HFF-Myc (cell line): ENCODE data around the gene APBA2.
A peak's percentile ranks its signal among the peaks of the same experiment; 100 is the strongest.

ENCODE experiments used
- DNase-seq: peaks from one replicate; pipeline ENCODE4 v3.0.0-alpha.2; 2011; ENCODE audit warnings: low read depth; ENCODE audit errors: extremely low read depth
- H3K4me3 ChIP-seq: replicated peaks from 2 replicates; pipeline ENCODE4 v1.5.1; 2011; ENCODE audit warnings: low read depth, mild to moderate bottlenecking, control low read depth, low read length
- CTCF ChIP-seq: IDR thresholded peaks from 2 replicates; pipeline ENCODE4 v1.5.1; 2012; ENCODE audit warnings: mild to moderate bottlenecking, low read depth, low read length, control low read depth; ENCODE audit errors: missing control alignments

APBA2 gene

GRCh38 chr15:28980709-28981350 lies 95.1 kb downstream of the APBA2 start:
- DNase-seq = no peak
- no peak overlapping the region for H3K4me3 ChIP-seq
- TF ChIP-seq CTCF = no peak

- no peak for TF ChIP-seq CTCF
- no peak for DNase-seq
- no peak overlapping the region for H3K4me3 ChIP-seq
Measured at GRCh38 chr15:28981351-28981720, 95.6 kb downstream of the APBA2 start.

GRCh38 chr15:28981921-28982320 lies 96.1 kb downstream of the APBA2 start:
- DNase-seq = no peak
- H3K4me3 ChIP-seq = no peak overlapping the region
- TF ChIP-seq CTCF = no peak

GRCh38 chr15:28982886-28983285 lies 97.1 kb downstream of the APBA2 start:
- no peak for DNase-seq
- no peak for TF ChIP-seq CTCF
- H3K4me3 ChIP-seq = no peak overlapping the region

- no peak for DNase-seq
- peak; percentile 12 for TF ChIP-seq CTCF
- no peak overlapping the region for H3K4me3 ChIP-seq
Measured at GRCh38 chr15:28983432-28984311, 97.9 kb downstream of the APBA2 start.

- TF ChIP-seq CTCF = no peak
- peak; percentile 49 for DNase-seq
- H3K4me3 ChIP-seq = no peak overlapping the region
Measured at GRCh38 chr15:28984421-28985315, 98.9 kb downstream of the APBA2 start.
